NCI-H748 (cell line): ENCODE results near the gene SYDE1.
A peak's percentile ranks its signal among the peaks of the same experiment; 100 is the strongest.
"Not testable (repeated sequence)": the region's sequence is repeated elsewhere in the genome, so short reads cannot be mapped to it uniquely, and the experiment has no call there.

ENCODE experiments used
- DNase-seq: peaks from one replicate; lab custom pipeline; 2025; ENCODE audit not compliant: unreplicated experiment; lab: John Stamatoyannopoulos, UW

SYDE1 gene

GRCh38 chr19:15107061-15108010 is at the start of gene SYDE1:
TSS of gene SYDE1 (plus strand) at chr19:15107401. CDS start at chr19:15107434, 33 bp downstream.
- DNase-seq = no peak

GRCh38 chr19:15062036-15062435 is 45.2 kb upstream of the SYDE1 start:
- peak; percentile 1 for DNase-seq

- DNase-seq = not testable (repeated sequence)
These were observed 36.8 kb upstream of the SYDE1 start for GRCh38 chr19:15070386-15070785.

- DNase-seq = no peak
These were observed 34.1 kb upstream of the SYDE1 start for GRCh38 chr19:15072930-15073647.

- no peak for DNase-seq
These were observed 32.8 kb upstream of the SYDE1 start for GRCh38 chr19:15074371-15074770.

GRCh38 chr19:15075806-15076205 is 31.4 kb upstream of the SYDE1 start:
- DNase-seq = no peak

- not testable (repeated sequence) for DNase-seq
These were observed 27.2 kb upstream of the SYDE1 start for GRCh38 chr19:15080002-15080401.

GRCh38 chr19:15081911-15082310 is 25.3 kb upstream of the SYDE1 start, which contains the start of gene OR1I1:
TSS of gene OR1I1 (plus strand) at chr19:15082211. CDS start at chr19:15087066, 4,855 bp downstream.
- no peak for DNase-seq

- no peak for DNase-seq
These were observed 20.0 kb upstream of the SYDE1 start for GRCh38 chr19:15087182-15087581.

GRCh38 chr19:15091918-15092753 is 15.1 kb upstream of the SYDE1 start:
- peak; percentile 55 for DNase-seq

GRCh38 chr19:15093001-15093400 is 14.2 kb upstream of the SYDE1 start:
- no peak for DNase-seq

GRCh38 chr19:15096223-15096622 is 11.0 kb upstream of the SYDE1 start:
- DNase-seq = no peak

- not testable (repeated sequence) for DNase-seq
These were observed 9.2 kb upstream of the SYDE1 start for GRCh38 chr19:15097980-15098379.

- no peak for DNase-seq
These were observed 8.7 kb upstream of the SYDE1 start for GRCh38 chr19:15098460-15098859.

GRCh38 chr19:15099017-15099582 is 8.1 kb upstream of the SYDE1 start:
- DNase-seq = no peak

GRCh38 chr19:15101479-15102082 is 5.6 kb upstream of the SYDE1 start:
- peak; percentile 9 for DNase-seq

GRCh38 chr19:15104003-15104402 is 3.2 kb upstream of the SYDE1 start:
- DNase-seq = no peak

- no peak for DNase-seq
These were observed 2.8 kb upstream of the SYDE1 start for GRCh38 chr19:15104411-15104810.

- no peak for DNase-seq
These were observed 2.2 kb upstream of the SYDE1 start for GRCh38 chr19:15105044-15105443.

GRCh38 chr19:15108145-15108844 is 1.1 kb downstream of the SYDE1 start:
- DNase-seq = no peak
